ENCODE results near the gene DHRS4. TPM values are rescaled to one million over a fixed set of nuclear protein-coding genes. Genes with fewer than 3 reads are reported as not detected.
"Not testable (repeated sequence)": the region's sequence is repeated elsewhere in the genome, so short reads cannot be mapped to it uniquely, and the experiment has no call there.

The DHRS4 gene
- total and polyA plus RNA-seq, 2 of the 13 experiments (the other 11 are each of a cell fraction or from before 2014, with no cell fraction given): 23.9 to 45.1 TPM

DNA sequence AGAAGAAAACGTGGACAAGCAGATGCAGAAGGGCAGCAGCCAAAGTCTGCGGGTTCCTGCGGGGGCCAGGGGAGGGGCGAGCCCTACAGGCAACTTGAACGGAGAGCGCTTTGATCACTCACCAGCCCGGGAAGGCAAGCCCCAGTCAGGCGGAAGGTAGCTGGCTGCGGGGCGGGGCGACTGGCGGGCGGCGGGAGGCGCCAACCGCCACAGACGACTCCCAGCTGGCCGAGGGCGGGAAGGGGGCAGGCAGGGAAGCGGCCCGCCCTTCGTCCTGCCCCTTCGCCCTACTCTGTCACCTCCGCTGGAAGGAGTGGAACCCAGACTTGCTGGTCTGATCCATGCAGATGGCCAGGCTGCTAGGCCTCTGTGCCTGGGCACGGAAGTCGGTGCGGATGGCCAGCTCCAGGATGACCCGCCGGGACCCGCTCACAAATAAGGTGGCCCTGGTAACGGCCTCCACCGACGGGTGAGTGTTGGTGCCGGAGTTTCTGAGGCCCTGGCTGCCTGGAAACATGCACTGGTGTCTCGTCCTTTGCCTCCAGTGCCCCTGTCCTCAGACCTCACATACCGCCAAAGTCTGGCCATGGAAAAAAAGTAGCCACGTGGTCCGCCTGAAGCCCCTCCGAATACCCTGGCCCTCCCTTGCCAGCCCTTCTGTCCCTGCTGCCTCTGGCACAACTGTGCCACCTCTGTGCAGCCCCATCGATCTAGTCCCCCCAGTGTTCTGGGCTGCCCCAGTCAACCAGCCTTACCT lies 35.2 kb downstream of the DHRS4 start, which contains the start of gene DHRS4L2 (continued):
- TF ChIP-seq, protein P1, sequence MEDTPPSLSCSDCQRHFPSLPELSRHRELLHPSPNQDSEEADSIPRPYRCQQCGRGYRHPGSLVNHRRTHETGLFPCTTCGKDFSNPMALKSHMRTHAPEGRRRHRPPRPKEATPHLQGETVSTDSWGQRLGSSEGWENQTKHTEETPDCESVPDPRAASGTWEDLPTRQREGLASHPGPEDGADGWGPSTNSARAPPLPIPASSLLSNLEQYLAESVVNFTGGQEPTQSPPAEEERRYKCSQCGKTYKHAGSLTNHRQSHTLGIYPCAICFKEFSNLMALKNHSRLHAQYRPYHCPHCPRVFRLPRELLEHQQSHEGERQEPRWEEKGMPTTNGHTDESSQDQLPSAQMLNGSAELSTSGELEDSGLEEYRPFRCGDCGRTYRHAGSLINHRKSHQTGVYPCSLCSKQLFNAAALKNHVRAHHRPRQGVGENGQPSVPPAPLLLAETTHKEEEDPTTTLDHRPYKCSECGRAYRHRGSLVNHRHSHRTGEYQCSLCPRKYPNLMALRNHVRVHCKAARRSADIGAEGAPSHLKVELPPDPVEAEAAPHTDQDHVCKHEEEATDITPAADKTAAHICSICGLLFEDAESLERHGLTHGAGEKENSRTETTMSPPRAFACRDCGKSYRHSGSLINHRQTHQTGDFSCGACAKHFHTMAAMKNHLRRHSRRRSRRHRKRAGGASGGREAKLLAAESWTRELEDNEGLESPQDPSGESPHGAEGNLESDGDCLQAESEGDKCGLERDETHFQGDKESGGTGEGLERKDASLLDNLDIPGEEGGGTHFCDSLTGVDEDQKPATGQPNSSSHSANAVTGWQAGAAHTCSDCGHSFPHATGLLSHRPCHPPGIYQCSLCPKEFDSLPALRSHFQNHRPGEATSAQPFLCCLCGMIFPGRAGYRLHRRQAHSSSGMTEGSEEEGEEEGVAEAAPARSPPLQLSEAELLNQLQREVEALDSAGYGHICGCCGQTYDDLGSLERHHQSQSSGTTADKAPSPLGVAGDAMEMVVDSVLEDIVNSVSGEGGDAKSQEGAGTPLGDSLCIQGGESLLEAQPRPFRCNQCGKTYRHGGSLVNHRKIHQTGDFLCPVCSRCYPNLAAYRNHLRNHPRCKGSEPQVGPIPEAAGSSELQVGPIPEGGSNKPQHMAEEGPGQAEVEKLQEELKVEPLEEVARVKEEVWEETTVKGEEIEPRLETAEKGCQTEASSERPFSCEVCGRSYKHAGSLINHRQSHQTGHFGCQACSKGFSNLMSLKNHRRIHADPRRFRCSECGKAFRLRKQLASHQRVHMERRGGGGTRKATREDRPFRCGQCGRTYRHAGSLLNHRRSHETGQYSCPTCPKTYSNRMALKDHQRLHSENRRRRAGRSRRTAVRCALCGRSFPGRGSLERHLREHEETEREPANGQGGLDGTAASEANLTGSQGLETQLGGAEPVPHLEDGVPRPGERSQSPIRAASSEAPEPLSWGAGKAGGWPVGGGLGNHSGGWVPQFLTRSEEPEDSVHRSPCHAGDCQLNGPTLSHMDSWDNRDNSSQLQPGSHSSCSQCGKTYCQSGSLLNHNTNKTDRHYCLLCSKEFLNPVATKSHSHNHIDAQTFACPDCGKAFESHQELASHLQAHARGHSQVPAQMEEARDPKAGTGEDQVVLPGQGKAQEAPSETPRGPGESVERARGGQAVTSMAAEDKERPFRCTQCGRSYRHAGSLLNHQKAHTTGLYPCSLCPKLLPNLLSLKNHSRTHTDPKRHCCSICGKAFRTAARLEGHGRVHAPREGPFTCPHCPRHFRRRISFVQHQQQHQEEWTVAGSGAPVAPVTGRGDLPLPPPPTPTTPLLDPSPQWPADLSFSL (CRISPR knock-in tag; IDR thresholded peaks at IDR 0.05): peak; percentile 80
- TF ChIP-seq TCF7 (IDR thresholded peaks at IDR 0.05; ENCODE audit: low read depth): peak; percentile 67; the same call in 1 of the 2 replicates
- peak; percentile 77; the same call in 1 of the 2 replicates for TF ChIP-seq ZNF776 (CRISPR knock-in tag; IDR thresholded peaks at IDR 0.05)
- TF ChIP-seq, protein P2, sequence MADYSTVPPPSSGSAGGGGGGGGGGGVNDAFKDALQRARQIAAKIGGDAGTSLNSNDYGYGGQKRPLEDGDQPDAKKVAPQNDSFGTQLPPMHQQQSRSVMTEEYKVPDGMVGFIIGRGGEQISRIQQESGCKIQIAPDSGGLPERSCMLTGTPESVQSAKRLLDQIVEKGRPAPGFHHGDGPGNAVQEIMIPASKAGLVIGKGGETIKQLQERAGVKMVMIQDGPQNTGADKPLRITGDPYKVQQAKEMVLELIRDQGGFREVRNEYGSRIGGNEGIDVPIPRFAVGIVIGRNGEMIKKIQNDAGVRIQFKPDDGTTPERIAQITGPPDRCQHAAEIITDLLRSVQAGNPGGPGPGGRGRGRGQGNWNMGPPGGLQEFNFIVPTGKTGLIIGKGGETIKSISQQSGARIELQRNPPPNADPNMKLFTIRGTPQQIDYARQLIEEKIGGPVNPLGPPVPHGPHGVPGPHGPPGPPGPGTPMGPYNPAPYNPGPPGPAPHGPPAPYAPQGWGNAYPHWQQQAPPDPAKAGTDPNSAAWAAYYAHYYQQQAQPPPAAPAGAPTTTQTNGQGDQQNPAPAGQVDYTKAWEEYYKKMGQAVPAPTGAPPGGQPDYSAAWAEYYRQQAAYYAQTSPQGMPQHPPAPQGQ (CRISPR knock-in tag; IDR thresholded peaks at IDR 0.05; ENCODE audit: borderline replicate concordance): peak; percentile 98
- TF ChIP-seq ZNF331 (CRISPR knock-in tag; IDR thresholded peaks at IDR 0.05): peak; percentile 19; the same call in 1 of the 2 replicates
- TF ChIP-seq KLF13 (CRISPR knock-in tag; IDR thresholded peaks at IDR 0.05): peak; percentile 89; the same call in 1 of the 2 replicates
- peak; percentile 100 for TF ChIP-seq SAFB2 (CRISPR knock-in tag; IDR thresholded peaks at IDR 0.05; ENCODE audit: borderline replicate concordance, low read depth)
- peak; percentile 97 for TF ChIP-seq ZNF709 (CRISPR knock-in tag; IDR thresholded peaks at IDR 0.05)
- not testable (repeated sequence) for TF ChIP-seq LCORL (IDR thresholded peaks at IDR 0.05)
- TF ChIP-seq LCORL (CRISPR knock-in tag; IDR thresholded peaks at IDR 0.05): peak; percentile 89
- peak; percentile 79 for TF ChIP-seq IRF2 (CRISPR knock-in tag; IDR thresholded peaks at IDR 0.05)
- TF ChIP-seq ZFP36L1 (CRISPR knock-in tag; IDR thresholded peaks at IDR 0.05): peak; percentile 84
- TF ChIP-seq, protein P3, sequence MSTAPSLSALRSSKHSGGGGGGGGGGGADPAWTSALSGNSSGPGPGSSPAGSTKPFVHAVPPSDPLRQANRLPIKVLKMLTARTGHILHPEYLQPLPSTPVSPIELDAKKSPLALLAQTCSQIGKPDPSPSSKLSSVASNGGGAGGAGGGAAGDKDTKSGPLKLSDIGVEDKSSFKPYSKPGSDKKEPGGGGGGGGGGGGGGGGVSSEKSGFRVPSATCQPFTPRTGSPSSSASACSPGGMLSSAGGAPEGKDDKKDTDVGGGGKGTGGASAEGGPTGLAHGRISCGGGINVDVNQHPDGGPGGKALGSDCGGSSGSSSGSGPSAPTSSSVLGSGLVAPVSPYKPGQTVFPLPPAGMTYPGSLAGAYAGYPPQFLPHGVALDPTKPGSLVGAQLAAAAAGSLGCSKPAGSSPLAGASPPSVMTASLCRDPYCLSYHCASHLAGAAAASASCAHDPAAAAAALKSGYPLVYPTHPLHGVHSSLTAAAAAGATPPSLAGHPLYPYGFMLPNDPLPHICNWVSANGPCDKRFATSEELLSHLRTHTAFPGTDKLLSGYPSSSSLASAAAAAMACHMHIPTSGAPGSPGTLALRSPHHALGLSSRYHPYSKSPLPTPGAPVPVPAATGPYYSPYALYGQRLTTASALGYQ (CRISPR knock-in tag; IDR thresholded peaks at IDR 0.05): peak; percentile 29; the same call in 1 of the 2 replicates
- TF ChIP-seq ZKSCAN5 (CRISPR knock-in tag; IDR thresholded peaks at IDR 0.05): peak; percentile 98
- peak; percentile 88 for TF ChIP-seq ZIK1 (CRISPR knock-in tag; IDR thresholded peaks at IDR 0.05; ENCODE audit: borderline replicate concordance, low read depth)
- peak; percentile 70; the same call in 1 of the 2 replicates for TF ChIP-seq ETV5 (CRISPR knock-in tag; IDR thresholded peaks at IDR 0.05; ENCODE audit: borderline replicate concordance)
- TF ChIP-seq, protein P4, sequence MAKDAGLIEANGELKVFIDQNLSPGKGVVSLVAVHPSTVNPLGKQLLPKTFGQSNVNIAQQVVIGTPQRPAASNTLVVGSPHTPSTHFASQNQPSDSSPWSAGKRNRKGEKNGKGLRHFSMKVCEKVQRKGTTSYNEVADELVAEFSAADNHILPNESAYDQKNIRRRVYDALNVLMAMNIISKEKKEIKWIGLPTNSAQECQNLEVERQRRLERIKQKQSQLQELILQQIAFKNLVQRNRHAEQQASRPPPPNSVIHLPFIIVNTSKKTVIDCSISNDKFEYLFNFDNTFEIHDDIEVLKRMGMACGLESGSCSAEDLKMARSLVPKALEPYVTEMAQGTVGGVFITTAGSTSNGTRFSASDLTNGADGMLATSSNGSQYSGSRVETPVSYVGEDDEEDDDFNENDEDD (CRISPR knock-in tag; IDR thresholded peaks at IDR 0.05; ENCODE audit: borderline replicate concordance): peak; percentile 97
